Left cardiac atrium (tissue), 4 donors: Measurements from ENCODE around the gene NGEF. TPM values are rescaled to one million over a fixed set of nuclear protein-coding genes. Genes with fewer than 3 reads are reported as not detected.
A peak's percentile ranks its signal among the peaks of the same experiment; 100 is the strongest.

Experiments used
- ATAC-seq, 2 donors: fragments of 200-7000 bp; cut with Tn5 transposase; one replicate each; pipeline ENCODE4 v1.9.1; 2020; ENCODE audit warnings: mild to moderate bottlenecking in 2 of 2, moderate library complexity in 2 of 2
- DNase-seq: peaks from one replicate; pipeline ENCODE4 v3.0.0-alpha.2; 2020
- intact Hi-C, 2 donors: fragments of 100-400 bp; cut with DNase I; formaldehyde crosslinking; loops; one replicate each; pipeline versions ENCODE4 v1.14.1 to v1.15.1; 2022 to 2023
- total RNA-seq, 2 donors: library from RNA; stranded (reverse); fragmentation: NEBNext Ultra II Directional; extraction: Animal tissue kit (Norgen Biotek cat#: 25700); gene quantifications; one replicate each; pipeline ENCODE4 v1.2.1, GENCODE V29; 2021
- donor health status: DM: no; HTN: yes; CAD: no.
- donor health status: DM: no; HTN: yes; CAD: no; lungs with severe emphysema.
- donor health status: DM: yes; HTN: yes; CAD: no.
- donor health status: Dilated cardiomyopathy.

NGEF gene
- total RNA-seq, 2 donors from 2014 or later: 1.6 TPM

GRCh38 chr2:232880764-232881351 lies 132.2 kb downstream of the NGEF start:
- DNase-seq (no peak), ATAC-seq (no peak)
- intact Hi-C loops: no loop called here

DNA sequence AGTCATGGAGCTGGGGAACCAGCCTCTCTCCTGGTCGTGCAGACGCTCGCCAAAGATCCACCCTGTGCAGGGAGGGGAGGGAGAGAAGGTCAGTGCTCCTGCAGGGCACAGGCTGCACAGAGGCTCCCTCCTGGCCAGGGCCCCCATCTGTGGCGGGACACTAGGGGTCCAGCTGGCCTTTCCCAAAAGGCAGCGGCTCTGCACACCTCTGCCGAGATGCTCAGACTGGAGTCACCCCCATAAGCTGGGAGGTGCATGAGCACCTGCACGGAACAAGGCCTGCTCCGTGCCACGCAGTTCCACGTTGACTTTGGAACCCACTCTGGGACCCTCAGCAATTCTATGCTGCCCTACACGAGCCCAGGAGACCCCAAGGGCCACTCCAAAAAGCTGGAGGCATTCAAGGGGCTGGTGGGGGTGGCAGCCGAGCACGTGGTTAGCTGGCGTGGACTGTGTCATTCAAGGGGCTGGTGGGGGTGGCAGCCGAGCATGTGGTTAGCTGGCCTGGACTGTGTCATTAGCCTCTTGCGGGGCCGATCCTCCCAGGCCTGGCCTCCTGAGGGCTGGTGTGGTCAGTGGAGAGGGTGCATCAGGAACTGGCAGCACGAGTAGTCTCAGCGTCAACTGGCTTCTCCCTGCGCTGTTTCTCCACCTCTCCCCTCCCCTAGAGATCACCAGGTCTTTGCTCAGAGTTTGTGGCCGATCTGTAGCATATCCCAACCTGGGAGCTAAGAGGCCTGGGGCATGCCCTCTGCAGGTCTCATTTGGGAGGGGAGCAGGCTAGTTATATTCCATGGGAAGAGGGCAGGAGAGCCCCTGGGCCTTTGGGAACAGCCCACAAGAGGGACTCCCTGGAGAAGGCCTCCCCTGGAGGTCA lies 133.2 kb downstream of the NGEF start:
- no peak for ATAC-seq
- intact Hi-C loops: loop anchor here in 1 of 2 donors (10.0 kb wide), 1 partner anchor 175 kb away; no protein-coding TSS in a partner anchor
- DNase-seq: no peak

DNA sequence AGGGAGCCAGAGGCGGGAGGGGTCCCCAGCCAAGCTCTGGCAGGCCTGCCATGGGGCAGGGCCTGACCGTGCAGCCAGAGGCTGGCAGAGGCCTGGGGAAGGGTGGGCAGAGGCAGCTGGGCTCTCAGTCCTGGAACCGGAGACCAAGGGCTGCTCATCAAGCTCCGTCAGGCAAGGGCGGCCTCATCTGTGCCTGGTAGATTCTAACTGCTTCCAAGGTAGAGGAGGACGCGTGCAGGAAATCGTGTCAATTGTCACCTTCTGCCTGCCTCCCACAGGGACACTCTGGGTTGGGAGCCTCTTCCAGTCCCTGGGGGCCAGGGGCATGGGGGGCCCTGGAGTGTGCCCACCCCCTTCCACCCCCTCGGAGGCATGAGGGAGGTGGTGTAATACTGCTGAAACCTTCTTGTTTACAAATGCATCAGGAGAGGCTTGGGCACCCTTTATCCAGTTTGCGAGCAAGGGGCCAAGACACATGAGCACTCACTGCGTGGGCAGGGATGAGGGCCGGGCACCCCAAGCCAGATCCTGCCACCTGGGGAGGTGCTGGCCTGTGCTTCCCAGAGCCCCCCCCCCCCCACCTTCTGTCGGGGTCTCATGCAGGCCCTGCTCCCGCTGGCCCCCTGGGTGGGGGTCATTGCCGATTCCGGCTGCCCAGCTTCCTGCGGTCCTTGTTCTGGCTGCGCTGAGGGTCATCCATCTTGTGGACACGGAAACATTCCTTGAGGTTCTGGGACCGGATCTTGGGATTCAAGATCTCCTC lies 134.0 kb downstream of the NGEF start:
- no peak for ATAC-seq
- intact Hi-C loops: loop anchor here in 1 of 2 donors (10.0 kb wide), 1 partner anchor 176 kb away; no protein-coding TSS in a partner anchor
- no peak for DNase-seq

- intact Hi-C loops: loop anchor here in 1 of 2 donors (10.0 kb wide), 1 partner anchor 177 kb away; no protein-coding TSS in a partner anchor
- DNase-seq (no peak), ATAC-seq (no peak)
Measured at GRCh38 chr2:232877940-232878511, 135.0 kb downstream of the NGEF start.

DNA sequence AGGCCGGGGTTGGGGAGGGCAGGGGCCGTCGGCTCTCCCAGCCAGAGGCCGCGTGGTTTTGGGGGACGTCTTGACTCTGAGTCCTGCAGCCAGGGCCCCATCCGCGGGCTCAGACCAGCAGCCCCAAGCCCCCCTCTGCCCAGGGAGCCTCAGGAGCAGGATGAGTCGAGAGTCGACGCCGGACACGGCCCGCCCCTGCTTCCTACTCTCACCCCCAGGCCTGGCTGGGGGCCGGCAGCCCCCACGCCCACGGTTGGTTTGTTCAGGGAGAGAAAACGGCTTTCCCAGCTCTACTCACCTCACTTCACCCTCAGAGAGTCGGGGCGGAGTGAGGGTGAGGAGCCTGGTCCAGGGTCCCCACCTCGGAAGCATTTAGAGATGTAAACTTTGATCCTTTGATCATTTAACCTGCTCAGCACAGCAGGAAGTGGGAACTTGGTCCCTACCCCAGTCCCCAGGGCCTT lies 136.0 kb downstream of the NGEF start:
- intact Hi-C loops: loop anchor here in 1 of 2 donors (10.0 kb wide), 1 partner anchor 178 kb away; no protein-coding TSS in a partner anchor
- ATAC-seq: no peak
- DNase-seq: no peak

DNA sequence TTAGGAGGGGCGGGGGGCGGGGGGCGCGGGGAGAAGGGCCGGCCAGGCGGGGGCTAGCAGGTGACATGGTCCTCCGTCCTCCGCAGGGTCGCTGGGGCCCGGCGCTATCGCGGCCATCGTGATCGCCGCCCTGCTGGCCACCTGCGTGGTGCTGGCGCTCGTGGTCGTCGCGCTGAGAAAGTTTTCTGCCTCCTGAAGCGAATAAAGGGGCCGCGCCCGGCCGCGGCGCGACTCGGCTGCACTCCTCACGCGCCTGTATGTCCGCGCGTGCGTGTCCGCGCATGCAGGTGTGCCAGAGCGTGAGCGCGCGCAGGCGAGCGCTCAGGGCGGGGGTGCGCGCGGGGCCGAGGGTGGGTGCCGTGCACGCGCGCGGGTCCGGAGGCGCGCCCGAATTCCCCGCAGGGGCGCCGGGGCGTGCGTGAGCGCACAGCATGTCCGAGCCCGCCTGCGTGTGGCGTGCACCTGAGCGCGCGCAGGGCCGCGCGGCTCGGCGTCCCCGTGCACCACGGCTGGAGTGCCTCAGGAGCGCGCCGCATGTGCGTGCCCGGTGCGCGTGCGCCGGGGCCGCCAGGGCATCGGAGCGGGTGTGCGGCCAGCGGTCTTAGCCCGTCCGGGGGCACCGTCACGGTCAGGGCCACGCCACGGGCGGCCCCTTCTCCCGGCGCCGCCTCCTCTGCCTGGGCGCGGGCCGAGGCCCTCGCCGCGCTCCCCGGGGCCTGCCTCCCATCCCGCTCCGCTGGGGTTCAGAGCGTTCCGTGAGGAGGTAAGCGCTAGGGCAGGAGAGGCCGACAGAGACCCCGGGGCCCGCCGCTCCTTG lies 136.7 kb downstream of the NGEF start:
- ATAC-seq (peak; percentile 39 to 64), DNase-seq (no peak)
- intact Hi-C loops: loop anchor here in 1 of 2 donors (10.0 kb wide), 1 partner anchor 178 kb away; no protein-coding TSS in a partner anchor

DNA sequence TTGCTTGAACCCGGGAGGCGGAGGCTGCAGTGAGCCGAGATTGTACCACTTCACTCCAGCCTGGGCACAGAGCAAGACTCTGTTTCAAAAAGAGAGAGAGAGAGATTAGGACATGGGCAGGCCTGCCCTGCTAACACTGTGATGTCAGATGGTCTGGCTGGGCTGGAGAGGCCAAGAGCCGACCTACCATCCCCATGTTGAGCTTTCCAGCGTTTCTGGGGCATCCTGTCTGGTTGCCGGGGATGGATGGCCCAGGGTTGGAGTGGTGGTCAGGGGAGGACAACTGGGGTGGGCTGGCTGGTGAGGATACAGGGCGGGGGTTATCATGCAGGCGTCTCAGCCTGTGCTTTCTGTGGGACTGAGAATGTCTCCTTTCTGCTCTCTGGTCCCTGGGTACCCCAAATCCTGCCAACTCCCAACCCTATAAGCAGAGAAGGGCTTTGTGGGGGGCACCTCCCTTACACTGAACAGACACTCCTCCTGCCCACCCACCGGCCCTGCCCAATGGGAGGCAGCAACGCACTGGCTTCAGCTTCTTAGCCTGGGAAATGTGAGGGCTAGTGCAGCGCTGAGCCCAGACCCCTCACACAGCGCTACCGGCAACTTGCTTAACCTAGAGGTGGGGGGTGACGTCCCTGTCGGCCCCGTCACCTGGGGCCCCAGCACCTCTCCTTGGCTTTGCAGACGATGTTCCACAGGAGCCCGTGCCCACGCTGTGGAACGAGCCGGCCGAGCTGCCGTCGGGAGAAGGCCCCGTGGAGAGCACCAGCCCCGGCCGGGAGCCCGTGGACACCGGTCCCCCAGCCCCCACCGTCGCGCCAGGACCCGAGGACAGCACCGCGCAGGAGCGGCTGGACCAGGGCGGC lies 137.6 kb downstream of the NGEF start:
- intact Hi-C loops: loop anchor here in 1 of 2 donors (10.0 kb wide), 1 partner anchor 179 kb away; no protein-coding TSS in a partner anchor
- DNase-seq (no peak), ATAC-seq (peak; percentile 16)

DNA sequence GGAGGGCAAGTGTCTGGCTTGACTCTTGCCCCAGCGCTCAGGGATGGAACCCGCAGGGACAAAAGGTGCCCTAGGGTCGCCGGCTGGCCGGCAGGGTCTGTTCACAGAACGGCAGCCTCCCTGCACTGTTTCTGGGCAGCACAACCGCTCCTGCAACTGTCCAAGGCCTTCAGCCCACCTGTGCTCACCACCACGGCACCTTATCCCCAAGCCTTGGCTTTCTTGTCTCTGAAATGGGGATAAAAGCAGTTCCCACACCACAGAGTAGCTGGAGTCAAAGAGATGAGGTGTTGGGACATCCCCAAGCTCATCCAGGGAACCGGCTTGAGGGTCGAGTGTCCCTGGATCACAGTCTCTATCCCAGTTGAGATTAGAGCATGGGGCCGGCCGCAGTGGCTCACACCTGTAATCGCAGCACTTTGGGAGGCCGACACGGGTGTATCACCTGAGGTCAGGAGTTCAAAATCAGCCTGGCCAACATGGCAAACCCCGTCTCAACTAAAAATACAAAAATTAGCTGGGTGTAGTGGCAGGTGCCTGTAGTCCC lies 138.3 kb downstream of the NGEF start:
- intact Hi-C loops: loop anchor here in 1 of 2 donors (10.0 kb wide), 1 partner anchor 180 kb away; no protein-coding TSS in a partner anchor
- ATAC-seq (no peak), DNase-seq (no peak)

DNA sequence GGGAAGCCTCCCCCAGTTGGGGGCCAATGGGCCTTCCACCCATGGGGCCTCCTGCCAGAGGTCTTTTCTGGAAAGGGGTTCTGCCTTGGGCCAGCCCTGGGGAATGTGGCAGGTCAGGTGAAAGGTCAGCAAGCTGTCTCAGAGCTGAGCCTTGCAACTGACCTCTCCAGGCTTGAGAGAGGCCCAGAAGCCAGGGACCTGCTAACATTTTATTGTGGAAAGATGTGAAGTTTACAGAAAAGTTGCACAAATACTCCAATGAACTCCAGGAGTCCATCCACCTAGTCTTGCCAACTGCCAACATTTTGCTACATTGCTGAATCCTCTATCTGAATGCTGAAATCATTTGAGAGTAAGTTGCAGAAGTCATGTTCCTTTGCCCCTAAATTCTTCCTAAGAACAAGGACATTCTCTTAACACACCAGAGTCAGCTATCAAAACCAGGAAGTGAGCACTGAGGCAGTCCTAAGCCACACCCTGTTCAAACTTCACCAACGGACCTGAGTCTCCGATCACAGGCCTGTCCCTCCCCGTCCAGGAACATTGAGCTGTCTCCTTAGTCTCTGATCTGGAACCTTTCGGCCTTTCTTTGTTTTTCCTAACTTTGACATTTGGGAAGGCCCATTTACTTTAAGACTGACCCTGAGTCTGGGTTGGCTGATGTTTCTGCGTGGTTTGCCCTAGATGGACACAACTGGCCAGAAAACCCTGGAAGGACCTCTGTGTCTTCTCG lies 139.0 kb downstream of the NGEF start:
- ATAC-seq: no peak
- DNase-seq: no peak
- intact Hi-C loops: loop anchor here in 1 of 2 donors (10.0 kb wide), 1 partner anchor 181 kb away; no protein-coding TSS in a partner anchor

DNA sequence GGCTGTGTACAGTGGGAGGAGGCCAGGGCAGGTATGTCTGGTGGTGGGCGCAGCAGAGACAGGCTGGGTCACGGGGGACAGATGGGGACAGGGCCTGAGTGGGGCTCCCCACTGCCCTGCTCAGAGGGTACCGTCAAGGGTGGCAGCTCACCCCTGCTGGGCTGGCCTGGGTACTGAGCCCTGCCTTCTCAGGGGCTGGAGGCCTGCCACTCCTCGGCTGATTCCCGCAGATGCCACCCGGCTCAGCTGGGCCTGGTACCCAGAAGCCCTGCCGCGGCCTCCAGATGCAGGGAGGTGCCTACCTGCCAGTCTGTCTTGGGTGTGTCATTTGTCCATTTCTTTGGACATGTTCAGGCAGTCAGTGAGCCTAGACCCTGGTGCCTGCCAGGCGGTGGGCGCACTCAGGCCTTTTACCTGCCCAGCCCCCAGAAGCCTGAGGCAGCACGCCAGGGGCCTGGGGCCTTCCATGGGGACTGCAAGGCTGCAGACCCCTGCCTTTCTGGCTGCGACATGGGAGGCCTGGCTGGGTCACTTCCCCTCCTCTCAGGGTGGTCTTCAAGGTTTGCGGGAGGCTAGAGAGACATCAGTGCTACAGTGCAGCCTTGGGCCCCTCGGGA lies 139.7 kb downstream of the NGEF start:
- no peak for ATAC-seq
- intact Hi-C loops: loop anchor here in 1 of 2 donors (10.0 kb wide), 1 partner anchor 181 kb away; no protein-coding TSS in a partner anchor
- DNase-seq: no peak

GRCh38 chr2:232872826-232873225 lies 140.2 kb downstream of the NGEF start:
- DNase-seq (no peak), ATAC-seq (no peak)
- intact Hi-C loops: loop anchor here in 1 of 2 donors (10.0 kb wide), 1 partner anchor 182 kb away; no protein-coding TSS in a partner anchor

DNA sequence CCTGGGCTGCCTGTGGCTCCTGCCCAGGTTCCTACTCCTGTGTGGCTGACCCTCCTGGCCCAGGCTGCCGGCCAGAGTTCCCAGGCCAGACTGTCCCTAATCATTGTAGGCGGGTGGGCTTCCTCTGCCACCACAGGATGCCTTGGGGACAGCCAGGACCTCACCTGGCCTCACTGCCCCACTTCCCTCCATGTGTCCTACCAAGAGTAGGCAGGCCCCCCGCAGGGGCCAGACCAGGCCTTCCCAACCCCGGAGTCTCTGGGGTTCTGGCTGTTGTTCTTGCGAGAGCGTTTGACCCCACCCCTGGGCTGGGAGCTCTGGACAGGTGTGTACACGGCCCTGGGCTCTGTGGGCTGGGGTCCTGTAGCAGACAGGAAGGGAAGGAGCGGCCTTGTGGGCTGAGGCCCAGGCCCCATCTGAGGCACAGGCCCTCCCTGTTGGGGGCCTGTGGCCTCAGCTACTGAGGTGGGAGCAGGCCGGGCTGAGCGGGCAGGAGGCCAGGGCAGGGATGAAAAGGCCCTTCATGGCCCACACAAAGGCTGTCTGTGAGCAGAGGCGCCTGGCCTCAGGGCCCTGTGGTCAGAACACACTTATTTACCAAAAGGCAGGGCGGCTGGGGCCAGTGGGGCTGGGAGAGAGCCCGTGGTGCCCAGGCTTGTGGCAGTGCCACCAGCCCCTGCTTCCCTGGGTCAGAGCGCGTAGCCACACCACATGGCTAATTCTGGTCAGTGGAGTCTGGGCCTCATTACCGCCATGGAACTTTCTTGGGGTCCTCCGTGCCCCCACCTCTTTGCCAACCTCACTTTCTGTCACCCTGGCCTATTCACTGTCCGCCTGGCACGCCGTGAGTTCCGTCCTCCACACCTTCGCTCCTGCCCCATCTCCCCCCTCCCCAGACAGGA lies 141.0 kb downstream of the NGEF start:
- no peak for ATAC-seq
- no peak for DNase-seq
- intact Hi-C loops: loop anchor here in 1 of 2 donors (10.0 kb wide), 1 partner anchor 183 kb away; no protein-coding TSS in a partner anchor

- DNase-seq (no peak), ATAC-seq (no peak)
- intact Hi-C loops: loop anchor here in 1 of 2 donors (10.0 kb wide), 1 partner anchor 183 kb away; no protein-coding TSS in a partner anchor
Measured at GRCh38 chr2:232871418-232871834, 141.6 kb downstream of the NGEF start.

GRCh38 chr2:232870766-232871371 lies 142.2 kb downstream of the NGEF start:
- ATAC-seq (no peak), DNase-seq (no peak)
- intact Hi-C loops: loop anchor here in 1 of 2 donors (10.0 kb wide), 1 partner anchor 184 kb away; no protein-coding TSS in a partner anchor
